GM23338 (cell line): ENCODE data around the gene DCST1. TPM values are rescaled to one million over a fixed set of nuclear protein-coding genes. Genes with fewer than 3 reads are reported as not detected.

Experiments used
- ATAC-seq: fragments of 200-7000 bp; cut with Tn5 transposase; 3 replicates; pipeline ENCODE4 v1.9.1; 2020
- DNase-seq: peaks from one replicate; pipeline ENCODE4 v3.0.0-alpha.2; 2015; ENCODE audit warnings: low spot score
- H2AFZ ChIP-seq: fragments of 200-600 bp; sonication (generic); 2 replicates; pipeline ENCODE4 v1.8.0; 2016; ENCODE audit warnings: antibody characterized with exemption, mild to moderate bottlenecking, moderate library complexity
- H3F3A ChIP-seq: fragments of 200-600 bp; sonication (generic); replicated peaks from 2 replicates; pipeline ENCODE4 v1.8.0; 2017; ENCODE audit warnings: antibody characterized with exemption, mixed run types, low read depth
- H3K27ac ChIP-seq: fragments of 200-600 bp; sonication (generic); 2 replicates; pipeline ENCODE4 v1.6.1; 2016; ENCODE audit warnings: low read depth
- H3K27me3 ChIP-seq: fragments of 200-600 bp; sonication (generic); 2 replicates; pipeline ENCODE4 v1.8.0; 2016; ENCODE audit warnings: mild to moderate bottlenecking, mixed run types, moderate library complexity; ENCODE audit not compliant: insufficient read depth
- H3K36me3 ChIP-seq: fragments of 200-600 bp; sonication (generic); 2 replicates; pipeline ENCODE4 v1.8.0; 2016; ENCODE audit warnings: mild to moderate bottlenecking; ENCODE audit not compliant: insufficient read depth
- H3K4me1 ChIP-seq: fragments of 200-600 bp; sonication (generic); 2 replicates; pipeline ENCODE4 v1.8.0; 2016; ENCODE audit warnings: mild to moderate bottlenecking, moderate library complexity; ENCODE audit not compliant: insufficient read depth
- H3K4me2 ChIP-seq: fragments of 200-600 bp; sonication (generic); 2 replicates; pipeline ENCODE4 v1.7.1; 2017; ENCODE audit warnings: mixed run types
- H3K4me3 ChIP-seq: fragments of 200-600 bp; sonication (generic); 2 replicates; pipeline ENCODE4 v1.6.1; 2016; ENCODE audit warnings: mixed run types
- H3K79me2 ChIP-seq: fragments of 200-600 bp; sonication (generic); replicated peaks from 2 replicates; pipeline ENCODE4 v1.8.0; 2017; ENCODE audit warnings: mild to moderate bottlenecking; ENCODE audit not compliant: insufficient read depth
- H3K9me2 ChIP-seq: fragments of 200-600 bp; sonication (generic); 2 replicates; pipeline ENCODE4 v1.8.0; 2017; ENCODE audit not compliant: insufficient read depth
- H4K20me1 ChIP-seq: fragments of 200-600 bp; sonication (generic); replicated peaks from 2 replicates; pipeline ENCODE4 v1.8.0; 2017; ENCODE audit warnings: mild to moderate bottlenecking; ENCODE audit not compliant: insufficient read depth
- H3K27ac Mint-ChIP-seq: 2 replicates; pipeline ENCODE4 v1.8.0; 2020; ENCODE audit warnings: inconsistent platforms, mild to moderate bottlenecking, moderate library complexity, mixed read lengths
- H3K27me3 Mint-ChIP-seq: 3 replicates; pipeline ENCODE4 v1.8.0; 2022; ENCODE audit warnings: low read depth, mild to moderate bottlenecking, moderate library complexity, mixed read lengths, inconsistent platforms; ENCODE audit not compliant: insufficient read depth, poor library complexity
- H3K36me3 Mint-ChIP-seq: 3 replicates; pipeline ENCODE4 v1.8.0; 2021; ENCODE audit warnings: low read depth, mild to moderate bottlenecking, inconsistent platforms, moderate library complexity, mixed read lengths
- H3K4me1 Mint-ChIP-seq: 3 replicates; pipeline ENCODE4 v1.8.0; 2020; ENCODE audit warnings: mild to moderate bottlenecking, inconsistent platforms, mixed read lengths
- H3K4me3 Mint-ChIP-seq: 3 replicates; pipeline ENCODE4 v1.8.0; 2021; ENCODE audit warnings: moderate library complexity, mild to moderate bottlenecking, inconsistent platforms, mixed read lengths
- H3K9me3 Mint-ChIP-seq: 3 replicates; pipeline ENCODE4 v1.8.0; 2020; ENCODE audit warnings: moderate library complexity, mild to moderate bottlenecking, inconsistent platforms, mixed read lengths
- CREB1 ChIP-seq: fragments of 250-450 bp; sonication (Bioruptor Pico); IDR thresholded peaks from 2 replicates; pipeline ENCODE4 v1.5.0; 2020; ENCODE audit warnings: low read depth, mild to moderate bottlenecking, moderate library complexity
- EZH2 ChIP-seq: fragments of 200-600 bp; sonication (generic); IDR thresholded peaks from one replicate; pipeline ENCODE4 v1.8.0; 2017; ENCODE audit warnings: antibody characterized with exemption, mild to moderate bottlenecking, low read depth; ENCODE audit not compliant: unreplicated experiment
- JUNB ChIP-seq: IDR thresholded peaks from one replicate; pipeline ENCODE4 v1.6.1; 2016; ENCODE audit warnings: antibody characterized with exemption; ENCODE audit not compliant: unreplicated experiment
- NANOG ChIP-seq: IDR thresholded peaks from 2 replicates; pipeline ENCODE4 v1.6.1; 2016; ENCODE audit warnings: antibody characterized with exemption, borderline replicate concordance
- POLR2AphosphoS5 ChIP-seq: IDR thresholded peaks from 2 replicates; pipeline ENCODE4 v1.6.1; 2016; ENCODE audit warnings: antibody characterized with exemption, low read depth
- ZNF114 ChIP-seq: fragments of 250-450 bp; sonication (Bioruptor Pico); IDR thresholded peaks from 2 replicates; pipeline ENCODE4 v1.5.0; 2020; ENCODE audit warnings: mild to moderate bottlenecking, moderate library complexity
- polyA plus RNA-seq: library from polyadenylated mRNA; unstranded; fragments of >200 nt; fragmentation: Nextera tagmentation; extraction: Ambion mirVana; gene quantifications from 2 replicates; pipeline ENCODE4 v1.2.1, GENCODE V29; 2016
- total RNA-seq: library from RNA; depleted of rRNA; stranded (reverse); fragments of >200 nt; shearing (Covaris generic); gene quantifications from 2 replicates; pipeline ENCODE4 v1.2.3, GENCODE V29; 2014
- TF ChIP-seq, protein P1 (sequence below): fragments of 250-450 bp; sonication (Bioruptor Pico); IDR thresholded peaks from 2 replicates; pipeline ENCODE4 v1.5.0; 2020; ENCODE audit warnings: mild to moderate bottlenecking, moderate library complexity
- TF ChIP-seq, protein P2 (sequence below), 2 experiments: fragments of 200-600 bp in 1 of 2; sonication (generic) in 1 of 2; conservative IDR thresholded peaks; 2 replicates each; pipeline versions ENCODE4 v1.5.1 to v1.6.1; 2016 to 2017; ENCODE audit warnings: antibody characterized with exemption in 2 of 2, low read depth in 2 of 2, mild to moderate bottlenecking in 2 of 2, moderate library complexity in 1 of 2

The DCST1 gene
- total and polyA plus RNA-seq, 2 experiments from 2014 or later = not detected

DNA sequence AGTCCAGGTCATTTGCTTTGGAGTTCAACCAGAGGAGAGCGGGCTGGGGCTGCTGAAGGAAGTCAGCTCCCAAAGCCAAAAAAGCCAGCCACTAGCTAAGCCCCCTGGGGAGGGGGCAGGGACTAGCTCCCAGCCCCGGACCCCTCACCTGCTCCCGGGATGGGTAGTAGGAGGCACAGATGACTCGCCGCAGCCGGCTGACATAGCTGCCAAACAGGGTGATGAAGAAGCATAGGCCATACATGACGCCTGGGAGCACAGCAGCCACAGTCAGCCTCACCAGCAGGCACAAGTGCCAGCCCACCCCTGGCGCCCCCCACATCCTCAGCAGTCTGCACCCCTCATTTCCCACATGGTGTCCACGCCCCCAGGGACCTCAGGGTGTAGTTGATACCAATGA, 7.5 kb upstream of the DCST1 start:
- H3K9me3 Mint-ChIP-seq = no peaks in the 10 kb centered on the region
- H3K79me2 ChIP-seq = no peaks in the 10 kb centered on the region
- no peak for TF ChIP-seq ZNF114 (CRISPR knock-in tag)
- TF ChIP-seq, protein P1, sequence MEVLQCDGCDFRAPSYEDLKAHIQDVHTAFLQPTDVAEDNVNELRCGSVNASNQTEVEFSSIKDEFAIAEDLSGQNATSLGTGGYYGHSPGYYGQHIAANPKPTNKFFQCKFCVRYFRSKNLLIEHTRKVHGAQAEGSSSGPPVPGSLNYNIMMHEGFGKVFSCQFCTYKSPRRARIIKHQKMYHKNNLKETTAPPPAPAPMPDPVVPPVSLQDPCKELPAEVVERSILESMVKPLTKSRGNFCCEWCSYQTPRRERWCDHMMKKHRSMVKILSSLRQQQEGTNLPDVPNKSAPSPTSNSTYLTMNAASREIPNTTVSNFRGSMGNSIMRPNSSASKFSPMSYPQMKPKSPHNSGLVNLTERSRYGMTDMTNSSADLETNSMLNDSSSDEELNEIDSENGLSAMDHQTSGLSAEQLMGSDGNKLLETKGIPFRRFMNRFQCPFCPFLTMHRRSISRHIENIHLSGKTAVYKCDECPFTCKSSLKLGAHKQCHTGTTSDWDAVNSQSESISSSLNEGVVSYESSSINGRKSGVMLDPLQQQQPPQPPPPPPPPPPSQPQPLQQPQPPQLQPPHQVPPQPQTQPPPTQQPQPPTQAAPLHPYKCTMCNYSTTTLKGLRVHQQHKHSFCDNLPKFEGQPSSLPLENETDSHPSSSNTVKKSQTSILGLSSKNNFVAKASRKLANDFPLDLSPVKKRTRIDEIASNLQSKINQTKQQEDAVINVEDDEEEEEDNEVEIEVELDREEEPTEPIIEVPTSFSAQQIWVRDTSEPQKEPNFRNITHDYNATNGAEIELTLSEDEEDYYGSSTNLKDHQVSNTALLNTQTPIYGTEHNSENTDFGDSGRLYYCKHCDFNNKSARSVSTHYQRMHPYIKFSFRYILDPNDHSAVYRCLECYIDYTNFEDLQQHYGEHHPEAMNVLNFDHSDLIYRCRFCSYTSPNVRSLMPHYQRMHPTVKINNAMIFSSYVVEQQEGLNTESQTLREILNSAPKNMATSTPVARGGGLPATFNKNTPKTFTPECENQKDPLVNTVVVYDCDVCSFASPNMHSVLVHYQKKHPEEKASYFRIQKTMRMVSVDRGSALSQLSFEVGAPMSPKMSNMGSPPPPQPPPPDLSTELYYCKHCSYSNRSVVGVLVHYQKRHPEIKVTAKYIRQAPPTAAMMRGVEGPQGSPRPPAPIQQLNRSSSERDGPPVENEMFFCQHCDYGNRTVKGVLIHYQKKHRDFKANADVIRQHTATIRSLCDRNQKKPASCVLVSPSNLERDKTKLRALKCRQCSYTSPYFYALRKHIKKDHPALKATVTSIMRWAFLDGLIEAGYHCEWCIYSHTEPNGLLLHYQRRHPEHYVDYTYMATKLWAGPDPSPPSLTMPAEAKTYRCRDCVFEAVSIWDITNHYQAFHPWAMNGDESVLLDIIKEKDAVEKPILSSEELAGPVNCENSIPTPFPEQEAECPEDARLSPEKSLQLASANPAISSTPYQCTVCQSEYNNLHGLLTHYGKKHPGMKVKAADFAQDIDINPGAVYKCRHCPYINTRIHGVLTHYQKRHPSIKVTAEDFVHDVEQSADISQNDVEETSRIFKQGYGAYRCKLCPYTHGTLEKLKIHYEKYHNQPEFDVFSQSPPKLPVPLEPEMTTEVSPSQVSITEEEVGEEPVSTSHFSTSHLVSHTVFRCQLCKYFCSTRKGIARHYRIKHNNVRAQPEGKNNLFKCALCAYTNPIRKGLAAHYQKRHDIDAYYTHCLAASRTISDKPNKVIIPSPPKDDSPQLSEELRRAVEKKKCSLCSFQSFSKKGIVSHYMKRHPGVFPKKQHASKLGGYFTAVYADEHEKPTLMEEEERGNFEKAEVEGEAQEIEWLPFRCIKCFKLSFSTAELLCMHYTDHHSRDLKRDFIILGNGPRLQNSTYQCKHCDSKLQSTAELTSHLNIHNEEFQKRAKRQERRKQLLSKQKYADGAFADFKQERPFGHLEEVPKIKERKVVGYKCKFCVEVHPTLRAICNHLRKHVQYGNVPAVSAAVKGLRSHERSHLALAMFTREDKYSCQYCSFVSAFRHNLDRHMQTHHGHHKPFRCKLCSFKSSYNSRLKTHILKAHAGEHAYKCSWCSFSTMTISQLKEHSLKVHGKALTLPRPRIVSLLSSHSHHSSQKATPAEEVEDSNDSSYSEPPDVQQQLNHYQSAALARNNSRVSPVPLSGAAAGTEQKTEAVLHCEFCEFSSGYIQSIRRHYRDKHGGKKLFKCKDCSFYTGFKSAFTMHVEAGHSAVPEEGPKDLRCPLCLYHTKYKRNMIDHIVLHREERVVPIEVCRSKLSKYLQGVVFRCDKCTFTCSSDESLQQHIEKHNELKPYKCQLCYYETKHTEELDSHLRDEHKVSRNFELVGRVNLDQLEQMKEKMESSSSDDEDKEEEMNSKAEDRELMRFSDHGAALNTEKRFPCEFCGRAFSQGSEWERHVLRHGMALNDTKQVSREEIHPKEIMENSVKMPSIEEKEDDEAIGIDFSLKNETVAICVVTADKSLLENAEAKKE (CRISPR knock-in tag) = no peak
- no peak for TF ChIP-seq NANOG
- TF ChIP-seq POLR2AphosphoS5 = no peak
- no peak for TF ChIP-seq CREB1 (CRISPR knock-in tag)
- TF ChIP-seq EZH2 = no peak
- TF ChIP-seq, protein P2, sequence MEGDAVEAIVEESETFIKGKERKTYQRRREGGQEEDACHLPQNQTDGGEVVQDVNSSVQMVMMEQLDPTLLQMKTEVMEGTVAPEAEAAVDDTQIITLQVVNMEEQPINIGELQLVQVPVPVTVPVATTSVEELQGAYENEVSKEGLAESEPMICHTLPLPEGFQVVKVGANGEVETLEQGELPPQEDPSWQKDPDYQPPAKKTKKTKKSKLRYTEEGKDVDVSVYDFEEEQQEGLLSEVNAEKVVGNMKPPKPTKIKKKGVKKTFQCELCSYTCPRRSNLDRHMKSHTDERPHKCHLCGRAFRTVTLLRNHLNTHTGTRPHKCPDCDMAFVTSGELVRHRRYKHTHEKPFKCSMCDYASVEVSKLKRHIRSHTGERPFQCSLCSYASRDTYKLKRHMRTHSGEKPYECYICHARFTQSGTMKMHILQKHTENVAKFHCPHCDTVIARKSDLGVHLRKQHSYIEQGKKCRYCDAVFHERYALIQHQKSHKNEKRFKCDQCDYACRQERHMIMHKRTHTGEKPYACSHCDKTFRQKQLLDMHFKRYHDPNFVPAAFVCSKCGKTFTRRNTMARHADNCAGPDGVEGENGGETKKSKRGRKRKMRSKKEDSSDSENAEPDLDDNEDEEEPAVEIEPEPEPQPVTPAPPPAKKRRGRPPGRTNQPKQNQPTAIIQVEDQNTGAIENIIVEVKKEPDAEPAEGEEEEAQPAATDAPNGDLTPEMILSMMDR (conservative IDR thresholded peaks at IDR 0.05; ENCODE audit: low read depth in 2 of 2) = no peak
- no peak for TF ChIP-seq JUNB
- no peaks in the 10 kb centered on the region for H3K9me2 ChIP-seq
- no peaks in the 10 kb centered on the region; the same call in 1 of the 2 replicates for H3K4me1 ChIP-seq
- ATAC-seq (no peak), DNase-seq (no peak)
- peaks cover 13% of the 10 kb centered on the region for H3K4me1 Mint-ChIP-seq
- H3K27ac ChIP-seq = no peak overlapping the region
- H3K4me3 ChIP-seq = no peak overlapping the region
- H4K20me1 ChIP-seq = no peaks in the 10 kb centered on the region
- H3K36me3 Mint-ChIP-seq = no peaks in the 10 kb centered on the region
- peaks cover 22% of the 10 kb centered on the region for H3K27me3 Mint-ChIP-seq
- H3K27me3 ChIP-seq = no peaks in the 10 kb centered on the region
- no peaks in the 10 kb centered on the region for H3F3A ChIP-seq
- H3K4me2 ChIP-seq = no peak overlapping the region
- H2AFZ ChIP-seq = no peak overlapping the region
- H3K4me3 Mint-ChIP-seq = no peak overlapping the region
- H3K27ac Mint-ChIP-seq = no peak overlapping the region
- H3K36me3 ChIP-seq = no peaks in the 10 kb centered on the region
